ENCODE measurements around the gene S100A7A. TPM values are rescaled to one million over a fixed set of nuclear protein-coding genes. Genes with fewer than 3 reads are reported as not detected.
A peak's percentile ranks its signal among the peaks of the same experiment; 100 is the strongest.

The S100A7A gene
- total and polyA plus RNA-seq, 2 experiments from 2014 or later: not detected

GRCh38 chr1:153428073-153428638, 11.8 kb downstream of the S100A7A start:
- H3K9me3 ChIP-seq (ENCODE audit: low read depth): no peaks in the 10 kb centered on the region
- no peak for DNase-seq (ENCODE audit: low read depth in 1 of 2, low spot score in 1 of 2)
- H3K4me3 ChIP-seq: no peak overlapping the region
- H3K36me3 ChIP-seq: no peaks in the 10 kb centered on the region
- no peak for TF ChIP-seq CTCF (IDR thresholded peaks at IDR 0.05; ENCODE audit: low read depth, low read length)
- H3K27ac ChIP-seq: no peak overlapping the region
- H3K27me3 ChIP-seq: peaks cover 6% of the 10 kb centered on the region
- no peaks in the 10 kb centered on the region for H3K4me1 ChIP-seq (ENCODE audit: low read depth)

GRCh38 chr1:153428791-153429190, 12.5 kb downstream of the S100A7A start:
- Histone ChIP-seq H3K4me3 (no peak overlapping the region), H3K36me3 (no peaks in the 10 kb centered on the region), H3K4me1 (ENCODE audit: low read depth) (no peaks in the 10 kb centered on the region), H3K9me3 (ENCODE audit: low read depth) (no peaks in the 10 kb centered on the region), H3K27ac (no peak overlapping the region), H3K27me3 (peaks cover 6% of the 10 kb centered on the region)
- DNase-seq (ENCODE audit: low read depth in 1 of 2, low spot score in 1 of 2): no peak
- peak; percentile 4 for TF ChIP-seq CTCF (IDR thresholded peaks at IDR 0.05; ENCODE audit: low read depth, low read length)

- Histone ChIP-seq H3K36me3 (no peaks in the 10 kb centered on the region), H3K27me3 (peaks cover 7% of the 10 kb centered on the region), H3K4me3 (no peak overlapping the region), H3K4me1 (ENCODE audit: low read depth) (no peaks in the 10 kb centered on the region), H3K9me3 (ENCODE audit: low read depth) (no peaks in the 10 kb centered on the region), H3K27ac (no peak overlapping the region)
- TF ChIP-seq CTCF (IDR thresholded peaks at IDR 0.05; ENCODE audit: low read depth, low read length): no peak
- DNase-seq (ENCODE audit: low read depth in 1 of 2, low spot score in 1 of 2): no peak
Measured at GRCh38 chr1:153429266-153430165, 13.2 kb downstream of the S100A7A start.

GRCh38 chr1:153430166-153430553, 13.8 kb downstream of the S100A7A start:
- no peak for TF ChIP-seq CTCF (IDR thresholded peaks at IDR 0.05; ENCODE audit: low read depth, low read length)
- Histone ChIP-seq H3K4me3 (no peak overlapping the region), H3K27me3 (peaks cover 9% of the 10 kb centered on the region), H3K36me3 (no peaks in the 10 kb centered on the region), H3K9me3 (ENCODE audit: low read depth) (no peaks in the 10 kb centered on the region), H3K27ac (no peak overlapping the region), H3K4me1 (ENCODE audit: low read depth) (no peaks in the 10 kb centered on the region)
- no peak for DNase-seq (ENCODE audit: low read depth in 1 of 2, low spot score in 1 of 2)

- no peak for TF ChIP-seq CTCF (IDR thresholded peaks at IDR 0.05; ENCODE audit: low read depth, low read length)
- DNase-seq (ENCODE audit: low read depth in 1 of 2, low spot score in 1 of 2): no peak
- no peak overlapping the region for H3K4me3 ChIP-seq
- H3K27me3 ChIP-seq: peaks cover 9% of the 10 kb centered on the region
- no peaks in the 10 kb centered on the region for H3K36me3 ChIP-seq
- H3K4me1 ChIP-seq (ENCODE audit: low read depth): no peaks in the 10 kb centered on the region
- no peaks in the 10 kb centered on the region for H3K9me3 ChIP-seq (ENCODE audit: low read depth)
- H3K27ac ChIP-seq: no peak overlapping the region
Measured at GRCh38 chr1:153430561-153430960, 14.2 kb downstream of the S100A7A start.
